Activated T-helper 1 cell treated with anti-CD3 and anti-CD28 coated beads, Interleukin-12 subunit alpha, Interleukin-12 subunit beta, Interleukin-2, Interleukin-4 antibody, amounts not matched to agents 30 ng/mL and 10 ng/mL and 1 ng/mL, durations not matched to agents 14 hours and 24 hours and 36 hours (primary cell): Measurements from ENCODE around the gene DNM1. TPM values are rescaled to one million over a fixed set of nuclear protein-coding genes. Genes with fewer than 3 reads are reported as not detected.
"Not testable (repeated sequence)": the region's sequence is repeated elsewhere in the genome, so short reads cannot be mapped to it uniquely, and the experiment has no call there.

Experiments used
- DNase-seq: peaks from one replicate; pipeline ENCODE4 v3.0.0; 2021; ENCODE audit warnings: low spot score
- H3K27ac Mint-ChIP-seq: one replicate; pipeline ENCODE4 v1.8.0; 2021; ENCODE audit warnings: mild to moderate bottlenecking, mixed read lengths
- H3K27me3 Mint-ChIP-seq: one replicate; pipeline ENCODE4 v1.8.0; 2022; ENCODE audit warnings: mild to moderate bottlenecking, moderate library complexity, mixed read lengths; ENCODE audit not compliant: insufficient read depth
- H3K36me3 Mint-ChIP-seq: one replicate; pipeline ENCODE4 v1.8.0; 2021; ENCODE audit warnings: low read depth, mixed read lengths
- H3K4me1 Mint-ChIP-seq: one replicate; pipeline ENCODE4 v1.8.0; 2021; ENCODE audit warnings: low read depth, mixed read lengths
- H3K4me3 Mint-ChIP-seq: one replicate; pipeline ENCODE4 v1.8.0; 2021; ENCODE audit warnings: mild to moderate bottlenecking, moderate library complexity, mixed read lengths
- H3K9me3 Mint-ChIP-seq: one replicate; pipeline ENCODE4 v1.8.0; 2021; ENCODE audit warnings: mixed read lengths
- intact Hi-C: fragments of 100-400 bp; cut with micrococcal nuclease; formaldehyde crosslinking; loops from one replicate; pipeline ENCODE4 v1.15.1; 2024
- total RNA-seq: library from RNA; stranded (reverse); gene quantifications from 2 replicates; pipeline ENCODE4 v1.2.3, GENCODE V29; 2022

DNM1 gene
- total RNA-seq, 1 donor from 2014 or later: 1.4 TPM

DNA sequence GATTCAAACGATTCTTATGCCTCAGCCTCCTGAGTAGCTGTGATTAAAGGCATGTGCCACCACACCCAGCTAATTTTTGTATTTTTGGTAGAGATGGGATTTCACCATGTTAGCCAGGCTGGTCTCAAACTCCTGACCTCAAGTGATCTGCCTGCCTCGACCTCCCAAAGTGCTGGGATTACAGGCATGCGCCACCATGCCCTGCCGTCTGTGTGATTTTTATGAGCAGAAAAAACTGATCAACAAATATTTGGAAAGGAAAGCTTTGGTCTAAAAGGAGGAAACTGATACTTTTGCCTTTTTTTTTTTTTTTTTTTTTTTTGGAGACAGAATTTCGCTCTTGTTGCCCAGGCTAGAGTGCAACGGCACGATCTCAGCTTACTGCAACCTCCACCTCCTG lies 27.7 kb downstream of the DNM1 start:
- H3K9me3 Mint-ChIP-seq, intact Hi-C loops, H3K36me3 Mint-ChIP-seq, H3K4me3 Mint-ChIP-seq, H3K27me3 Mint-ChIP-seq, H3K27ac Mint-ChIP-seq, H3K4me1 Mint-ChIP-seq, DNase-seq: not testable (repeated sequence)

GRCh38 chr9:128231638-128232527 lies 28.7 kb downstream of the DNM1 start:
- no peak for DNase-seq

DNA sequence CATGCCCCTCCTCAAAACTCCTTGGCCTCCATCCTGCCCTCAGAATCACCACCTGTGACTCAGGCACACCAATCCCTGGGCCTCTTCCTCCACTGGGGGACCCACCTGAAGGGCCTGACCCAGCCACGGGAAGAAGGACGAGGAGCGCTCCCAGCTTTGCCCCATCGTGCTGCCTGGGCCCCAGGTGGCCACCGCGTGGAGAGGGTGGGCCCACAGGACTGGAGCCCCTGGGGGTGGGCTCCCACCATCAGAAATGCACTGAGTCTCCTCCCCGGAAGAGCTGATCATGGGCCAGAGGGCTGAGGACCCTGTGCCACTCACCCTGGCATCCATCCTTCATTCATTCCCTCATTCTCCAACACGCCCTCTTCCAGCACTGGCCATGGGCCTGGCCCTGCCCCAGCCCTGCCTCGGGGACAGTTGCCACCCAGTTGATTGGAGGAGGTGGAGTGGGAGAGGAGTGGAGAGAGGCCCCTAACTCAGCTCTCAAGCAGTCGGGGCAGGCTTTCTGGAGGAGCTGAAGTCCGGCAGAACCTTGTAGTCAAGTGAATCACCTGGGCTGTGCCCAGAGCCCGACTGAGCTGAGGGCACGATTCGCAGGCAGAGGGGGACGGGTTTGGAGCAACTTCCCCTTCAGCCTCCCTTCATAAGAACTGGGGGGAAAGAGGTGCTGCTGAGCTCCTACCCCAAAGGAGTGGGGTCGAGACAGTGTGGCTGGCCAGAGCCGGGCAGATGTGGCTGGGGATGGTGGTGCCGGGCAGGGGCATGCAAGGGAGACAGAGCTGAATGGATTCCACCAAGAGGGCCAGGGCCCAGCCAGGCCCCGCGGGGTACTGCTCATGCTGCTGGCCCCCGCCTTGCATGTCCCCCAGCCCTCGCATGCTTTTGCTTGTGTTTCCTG lies 29.6 kb downstream of the DNM1 start:
- intact Hi-C loops: no loop called here
- no peaks in the 10 kb centered on the region for H3K36me3 Mint-ChIP-seq
- H3K4me3 Mint-ChIP-seq: no peak overlapping the region
- H3K9me3 Mint-ChIP-seq: no peaks in the 10 kb centered on the region
- no peak for DNase-seq
- H3K27ac Mint-ChIP-seq: no peak overlapping the region
- H3K4me1 Mint-ChIP-seq: no peaks in the 10 kb centered on the region
- H3K27me3 Mint-ChIP-seq: peaks cover 3% of the 10 kb centered on the region

More at GRCh38 chr9:128231638-128232527, 28.7 kb downstream of the DNM1 start:
- Mint-ChIP-seq H3K27me3 (peaks cover 3% of the 10 kb centered on the region), H3K27ac (no peak overlapping the region), H3K4me1 (no peaks in the 10 kb centered on the region), H3K4me3 (no peak overlapping the region), H3K36me3 (no peaks in the 10 kb centered on the region), H3K9me3 (no peaks in the 10 kb centered on the region)
- intact Hi-C loops: no loop called here

DNA sequence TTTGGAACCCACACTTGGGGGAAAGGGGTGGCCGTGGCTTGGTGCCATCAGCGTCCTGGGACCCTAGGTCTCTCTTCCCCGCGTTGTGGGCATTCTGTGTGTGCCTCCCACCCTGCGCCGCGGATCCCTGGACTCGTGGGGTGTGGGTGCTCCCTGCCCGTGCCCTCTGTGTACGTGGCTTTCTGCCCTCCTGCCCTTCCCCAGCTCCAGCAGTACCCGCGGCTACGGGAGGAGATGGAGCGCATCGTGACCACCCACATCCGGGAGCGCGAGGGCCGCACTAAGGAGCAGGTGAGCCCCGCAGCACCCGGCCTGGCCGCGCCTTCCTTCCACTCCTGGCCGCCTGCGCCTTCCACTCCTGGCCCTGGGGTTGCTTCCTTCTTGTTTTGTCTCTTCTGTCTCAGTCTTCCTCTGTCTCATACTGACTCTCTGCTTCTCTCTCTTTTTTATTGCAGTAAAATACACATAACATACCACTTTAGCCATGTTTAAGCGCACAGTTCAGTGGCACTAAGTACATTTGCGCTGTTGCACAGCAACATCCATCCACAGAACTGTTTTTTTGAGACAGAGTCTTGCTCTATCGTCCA lies 30.7 kb downstream of the DNM1 start:
- Mint-ChIP-seq H3K4me1 (no peaks in the 10 kb centered on the region), H3K27ac (no peak overlapping the region), H3K4me3 (no peak overlapping the region), H3K27me3 (peaks cover 3% of the 10 kb centered on the region), H3K9me3 (no peaks in the 10 kb centered on the region), H3K36me3 (no peaks in the 10 kb centered on the region)
- intact Hi-C loops: no loop called here
- DNase-seq: no peak

GRCh38 chr9:128242124-128242523 lies 38.9 kb downstream of the DNM1 start:
- Mint-ChIP-seq H3K4me1 (peaks cover 8% of the 10 kb centered on the region), H3K27ac (no peak overlapping the region), H3K36me3 (no peaks in the 10 kb centered on the region), H3K27me3 (peaks cover 18% of the 10 kb centered on the region), H3K9me3 (no peaks in the 10 kb centered on the region), H3K4me3 (no peak overlapping the region)
- DNase-seq: no peak
- intact Hi-C loops: no loop called here

DNA sequence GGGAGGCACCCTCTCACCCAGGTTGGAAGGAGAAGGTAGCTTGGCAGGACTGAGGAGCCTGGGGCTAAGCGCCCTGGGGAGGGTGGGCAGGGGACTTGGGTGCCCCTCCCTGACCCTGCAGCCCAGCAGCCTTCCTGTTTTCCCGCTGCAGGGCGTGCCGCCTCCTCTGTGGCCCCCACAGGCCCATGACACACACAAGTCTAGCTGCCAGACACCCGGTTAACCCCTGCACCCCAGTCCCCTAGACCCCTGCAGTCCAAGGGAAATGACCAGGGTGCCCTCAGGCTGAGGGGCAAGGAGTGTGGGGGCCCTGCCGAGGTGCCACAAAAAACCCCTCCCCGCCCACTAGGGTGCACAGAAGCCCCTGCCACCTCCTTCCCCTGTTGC lies 39.6 kb downstream of the DNM1 start:
- no peak for DNase-seq
- H3K27me3 Mint-ChIP-seq: peaks cover 18% of the 10 kb centered on the region
- no peak overlapping the region for H3K27ac Mint-ChIP-seq
- peaks cover 8% of the 10 kb centered on the region for H3K4me1 Mint-ChIP-seq
- no peak overlapping the region for H3K4me3 Mint-ChIP-seq
- no peaks in the 10 kb centered on the region for H3K36me3 Mint-ChIP-seq
- intact Hi-C loops: no loop called here
- no peaks in the 10 kb centered on the region for H3K9me3 Mint-ChIP-seq

GRCh38 chr9:128243215-128244018 lies 40.2 kb downstream of the DNM1 start:
- no peak overlapping the region for H3K27ac Mint-ChIP-seq
- intact Hi-C loops: no loop called here
- H3K4me3 Mint-ChIP-seq: no peak overlapping the region
- DNase-seq: no peak
- H3K9me3 Mint-ChIP-seq: no peaks in the 10 kb centered on the region
- H3K4me1 Mint-ChIP-seq: peaks cover 8% of the 10 kb centered on the region
- H3K36me3 Mint-ChIP-seq: no peaks in the 10 kb centered on the region
- peaks cover 18% of the 10 kb centered on the region for H3K27me3 Mint-ChIP-seq

DNA sequence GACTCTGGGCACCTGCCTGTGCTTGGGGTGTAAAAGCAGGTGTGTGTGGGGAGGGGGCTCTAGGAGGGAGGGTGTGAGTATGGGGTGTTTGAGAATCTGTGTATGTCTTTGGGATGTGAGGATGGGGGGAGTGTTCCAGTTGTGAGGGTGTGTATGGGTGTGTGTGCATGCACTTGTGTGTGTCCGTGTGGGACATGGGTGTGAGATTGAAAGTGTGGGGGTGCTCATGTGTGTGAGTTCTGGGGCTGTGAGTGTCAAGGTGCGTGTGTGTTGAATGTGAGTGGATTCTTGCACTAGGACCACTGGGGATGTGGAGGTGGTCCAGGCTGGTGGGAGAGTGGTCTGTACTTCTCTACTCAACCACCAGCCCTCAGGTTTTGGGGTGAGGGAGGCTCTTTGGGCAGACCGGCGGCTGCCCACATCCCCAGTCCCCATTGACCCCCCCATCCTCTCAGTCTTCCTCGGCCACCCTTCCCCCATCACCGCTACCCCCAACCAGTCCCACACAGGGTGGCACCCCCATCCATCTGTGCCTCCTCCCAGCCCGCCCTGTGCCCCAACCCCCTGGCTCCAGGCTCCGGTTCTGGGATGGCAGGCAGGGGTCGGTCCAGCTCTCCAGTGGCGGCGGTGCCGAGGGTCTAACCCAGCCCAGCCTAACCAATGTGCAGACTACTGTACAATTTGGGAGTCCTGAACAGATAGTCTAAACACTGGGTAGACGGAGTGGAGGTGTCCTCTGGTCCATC lies 41.1 kb downstream of the DNM1 start:
- H3K27me3 Mint-ChIP-seq: peaks cover 23% of the 10 kb centered on the region
- no peaks in the 10 kb centered on the region for H3K9me3 Mint-ChIP-seq
- intact Hi-C loops: no loop called here
- DNase-seq: no peak
- no peak overlapping the region for H3K4me3 Mint-ChIP-seq
- H3K4me1 Mint-ChIP-seq: peaks cover 8% of the 10 kb centered on the region
- no peaks in the 10 kb centered on the region for H3K36me3 Mint-ChIP-seq
- peak overlapping the region; percentile 45 for H3K27ac Mint-ChIP-seq

DNA sequence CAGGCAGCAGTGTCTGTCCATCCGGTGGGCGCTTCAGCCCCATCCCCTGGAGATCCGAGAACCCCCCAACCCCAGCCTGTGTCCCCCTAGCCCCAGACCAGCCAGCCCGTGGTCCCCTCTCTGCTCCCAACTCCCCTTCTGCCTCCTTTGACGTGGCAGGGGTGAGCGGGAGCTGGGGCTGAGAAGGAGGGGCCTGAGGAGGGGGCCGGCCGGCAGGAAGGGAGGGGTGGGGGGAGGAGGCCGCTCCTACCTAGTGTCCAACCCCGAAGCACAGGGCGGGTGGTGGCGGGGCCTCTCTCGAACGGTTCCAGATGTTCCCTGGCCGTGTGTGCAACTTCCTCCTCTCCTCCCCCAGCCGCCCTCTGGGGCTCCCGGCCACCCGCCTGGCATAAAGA lies 41.7 kb downstream of the DNM1 start:
- peaks cover 8% of the 10 kb centered on the region for H3K4me1 Mint-ChIP-seq
- DNase-seq: no peak
- no peak overlapping the region for H3K4me3 Mint-ChIP-seq
- intact Hi-C loops: no loop called here
- H3K9me3 Mint-ChIP-seq: no peaks in the 10 kb centered on the region
- H3K27me3 Mint-ChIP-seq: peaks cover 25% of the 10 kb centered on the region
- no peak overlapping the region for H3K27ac Mint-ChIP-seq
- no peaks in the 10 kb centered on the region for H3K36me3 Mint-ChIP-seq

- no peak for DNase-seq
- no peak overlapping the region for H3K27ac Mint-ChIP-seq
- intact Hi-C loops: no loop called here
- H3K4me1 Mint-ChIP-seq: peaks cover 8% of the 10 kb centered on the region
- H3K9me3 Mint-ChIP-seq: no peaks in the 10 kb centered on the region
- H3K27me3 Mint-ChIP-seq: peaks cover 27% of the 10 kb centered on the region
- no peaks in the 10 kb centered on the region for H3K36me3 Mint-ChIP-seq
- H3K4me3 Mint-ChIP-seq: no peak overlapping the region
Measured at GRCh38 chr9:128245421-128246151, 42.4 kb downstream of the DNM1 start.

DNA sequence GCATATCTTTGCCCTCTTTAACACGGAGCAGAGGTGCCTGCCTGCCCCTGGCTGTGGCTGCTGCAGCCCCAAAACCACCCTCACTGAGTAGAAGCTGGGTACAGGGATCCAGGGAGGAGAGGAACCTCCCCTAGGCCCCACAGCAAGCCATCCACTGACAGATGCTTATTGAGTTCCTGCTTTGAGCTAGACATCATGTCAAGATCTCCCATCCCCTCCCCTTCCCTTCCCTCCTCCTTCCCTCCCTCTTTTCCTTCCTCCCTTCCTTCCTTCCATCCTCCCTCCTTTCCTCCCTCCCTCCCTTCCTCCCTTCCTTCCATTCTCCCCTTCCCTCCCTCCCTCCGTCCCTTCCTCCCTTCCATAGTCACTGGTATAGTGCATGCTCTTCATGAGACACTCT lies 43.3 kb downstream of the DNM1 start:
- H3K4me1 Mint-ChIP-seq: peaks cover 13% of the 10 kb centered on the region
- no peak overlapping the region for H3K27ac Mint-ChIP-seq
- H3K4me3 Mint-ChIP-seq: no peak overlapping the region
- H3K9me3 Mint-ChIP-seq: no peaks in the 10 kb centered on the region
- peaks cover 31% of the 10 kb centered on the region for H3K27me3 Mint-ChIP-seq
- H3K36me3 Mint-ChIP-seq: no peaks in the 10 kb centered on the region
- DNase-seq: no peak
- intact Hi-C loops: no loop called here
